Upper lobe of left lung (tissue), 4 donors: ENCODE data around the gene ZNF423.

Experiments
- CTCF ChIP-seq, 6 experiments: fragments of 450-650 bp in 4 of 6; fragments of 200-600 bp in 2 of 6; sonication (generic) in 2 of 6; IDR thresholded peaks; one replicate each; pipeline ENCODE4 v1.5.1; 2016 to 2019; ENCODE audit warnings: antibody characterized with exemption in 6 of 6
- EP300 ChIP-seq, 4 donors: sonication (generic); formaldehyde crosslinking; IDR thresholded peaks; one replicate each; pipeline ENCODE4 v1.5.1; 2017; ENCODE audit warnings: antibody characterized with exemption in 4 of 4, control low read depth in 2 of 4
- POLR2A ChIP-seq, 4 donors: fragments of 450-650 bp; IDR thresholded peaks; one replicate each; pipeline ENCODE4 v1.5.1; 2016 to 2017; ENCODE audit warnings: antibody characterized with exemption in 4 of 4, mild to moderate bottlenecking in 2 of 4
- POLR2AphosphoS5 ChIP-seq, 2 donors: sonication (generic); formaldehyde crosslinking; IDR thresholded peaks; one replicate each; pipeline ENCODE4 v1.5.1; 2017; ENCODE audit warnings: antibody characterized with exemption in 2 of 2

- no peak for TF ChIP-seq CTCF (IDR thresholded peaks at IDR 0.05)
- TF ChIP-seq POLR2AphosphoS5 (IDR thresholded peaks at IDR 0.05): no peak
- no peak for TF ChIP-seq POLR2A (IDR thresholded peaks at IDR 0.05)
- TF ChIP-seq EP300 (IDR thresholded peaks at IDR 0.05): no peak
Observed at GRCh38 chr16:49583911-49584310, 272.0 kb downstream of the ZNF423 start.
